ENCODE data around the gene TXK.

DNA sequence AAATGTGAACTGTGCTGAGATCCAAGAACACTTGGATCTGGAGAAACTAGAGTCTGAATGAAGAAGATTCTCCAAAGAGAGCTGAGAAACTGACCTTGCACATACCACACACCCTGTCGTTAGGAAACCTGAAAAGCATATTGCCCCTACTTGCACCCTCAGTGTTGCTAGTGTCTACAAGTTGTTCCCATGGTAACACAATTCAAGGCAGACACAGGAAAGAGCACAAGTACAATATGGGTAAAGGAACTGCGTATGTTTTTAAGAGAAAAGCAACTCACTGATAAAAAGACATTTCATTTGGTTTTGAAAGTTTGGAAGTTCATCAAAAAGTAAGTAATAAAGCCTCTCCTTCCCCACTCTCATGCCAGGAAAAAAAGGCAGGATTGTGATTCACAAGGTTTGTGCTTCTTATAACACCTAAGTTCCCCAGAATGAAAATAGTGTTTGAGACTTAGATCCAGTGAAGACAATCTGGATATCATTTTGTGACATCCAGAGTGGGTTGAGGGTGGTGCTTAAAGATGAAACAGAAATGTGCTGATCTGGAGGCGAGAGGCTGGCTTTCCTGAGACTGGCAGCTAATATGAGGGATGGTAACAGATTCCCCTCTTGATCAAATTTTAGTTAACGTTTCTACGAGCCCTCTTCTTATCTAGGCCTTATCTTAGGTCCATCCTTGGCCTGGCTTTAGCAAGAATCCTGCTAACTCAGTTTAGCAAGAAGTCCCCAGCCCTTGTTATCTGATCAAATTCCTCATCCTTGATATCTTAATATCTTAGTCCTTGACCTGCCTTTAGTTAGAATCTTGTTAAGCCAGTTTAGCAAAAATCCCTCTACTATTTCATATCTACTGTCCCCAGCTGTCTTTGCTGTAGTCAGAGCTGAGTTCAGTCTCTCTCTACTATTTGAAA lies 75.2 kb downstream of the TXK start:
- TF ChIP-seq, protein P1, sequence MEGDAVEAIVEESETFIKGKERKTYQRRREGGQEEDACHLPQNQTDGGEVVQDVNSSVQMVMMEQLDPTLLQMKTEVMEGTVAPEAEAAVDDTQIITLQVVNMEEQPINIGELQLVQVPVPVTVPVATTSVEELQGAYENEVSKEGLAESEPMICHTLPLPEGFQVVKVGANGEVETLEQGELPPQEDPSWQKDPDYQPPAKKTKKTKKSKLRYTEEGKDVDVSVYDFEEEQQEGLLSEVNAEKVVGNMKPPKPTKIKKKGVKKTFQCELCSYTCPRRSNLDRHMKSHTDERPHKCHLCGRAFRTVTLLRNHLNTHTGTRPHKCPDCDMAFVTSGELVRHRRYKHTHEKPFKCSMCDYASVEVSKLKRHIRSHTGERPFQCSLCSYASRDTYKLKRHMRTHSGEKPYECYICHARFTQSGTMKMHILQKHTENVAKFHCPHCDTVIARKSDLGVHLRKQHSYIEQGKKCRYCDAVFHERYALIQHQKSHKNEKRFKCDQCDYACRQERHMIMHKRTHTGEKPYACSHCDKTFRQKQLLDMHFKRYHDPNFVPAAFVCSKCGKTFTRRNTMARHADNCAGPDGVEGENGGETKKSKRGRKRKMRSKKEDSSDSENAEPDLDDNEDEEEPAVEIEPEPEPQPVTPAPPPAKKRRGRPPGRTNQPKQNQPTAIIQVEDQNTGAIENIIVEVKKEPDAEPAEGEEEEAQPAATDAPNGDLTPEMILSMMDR (IDR thresholded peaks at IDR 0.05; ENCODE audit: insufficient read depth, low read length, poor library complexity, severe bottlenecking), result no peak
- no peak for TF ChIP-seq EZH2phosphoT487 (conservative IDR thresholded peaks at IDR 0.05; ENCODE audit: low read length)
